ENCODE measurements around the gene BCL7C.
A peak's percentile ranks its signal among the peaks of the same experiment; 100 is the strongest.
"Not testable (repeated sequence)": the region's sequence is repeated elsewhere in the genome, so short reads cannot be mapped to it uniquely, and the experiment has no call there.

The BCL7C gene

DNA sequence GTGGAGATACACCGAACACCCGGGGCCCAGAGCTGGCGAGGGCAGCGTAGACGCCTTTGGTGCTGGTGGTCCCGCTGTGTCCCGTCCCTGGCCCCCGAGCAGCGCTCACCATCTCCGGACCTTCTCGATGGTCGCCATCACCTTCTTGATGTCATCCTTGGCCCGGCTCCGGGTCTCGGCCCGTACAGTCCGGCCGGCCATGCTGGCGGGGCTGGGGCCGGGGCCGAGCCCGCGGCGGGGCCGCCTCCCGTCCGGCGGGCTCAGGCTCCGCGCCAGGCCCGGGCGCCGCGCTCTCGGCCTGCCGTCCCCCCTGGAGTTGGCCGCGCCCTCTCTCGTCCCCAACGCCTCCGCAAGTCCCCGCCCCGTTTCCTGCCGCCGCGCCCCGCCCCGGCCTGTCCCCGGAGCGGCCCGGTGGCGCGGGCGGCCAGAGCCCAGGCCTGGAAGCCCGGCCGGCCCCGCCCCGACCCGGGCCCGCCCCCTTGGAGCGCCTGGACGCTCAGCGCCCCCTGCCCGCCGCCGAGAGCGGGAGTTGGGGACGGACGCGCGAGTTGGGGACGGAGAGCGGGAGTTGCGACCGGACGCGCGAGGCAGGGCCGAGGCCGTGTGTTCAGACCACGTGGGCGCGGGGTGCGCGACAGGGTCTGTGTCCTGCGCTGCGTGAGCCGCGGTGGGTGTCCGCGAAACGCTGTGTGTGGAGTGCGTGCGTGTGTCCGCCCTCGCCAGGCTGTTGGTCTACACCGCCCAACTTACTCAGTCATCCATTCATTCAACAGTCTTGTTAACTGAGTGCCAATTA lies at the start of gene BCL7C:
BCL7C (minus strand) TSS at position 334 of the 796 bp plus-strand sequence; CDS start at position 201, 133 bp downstream.
- Histone ChIP-seq H3K4me1 (ENCODE audit: insufficient read depth, low read length) (peaks cover 27% of the 10 kb centered on the region), H3K36me3 (ENCODE audit: insufficient read depth, low read length) (peaks cover 14% of the 10 kb centered on the region), H3K9me3 (ENCODE audit: low read length) (no peaks in the 10 kb centered on the region), H3K4me3 (ENCODE audit: low read length) (peak within 1 kb of the TSS; percentile 66), H2AFZ (ENCODE audit: low read depth, low read length) (peak within 1 kb of the TSS; percentile 38), H3K27me3 (ENCODE audit: insufficient read depth, low read length) (no peaks in the 10 kb centered on the region)

DNA sequence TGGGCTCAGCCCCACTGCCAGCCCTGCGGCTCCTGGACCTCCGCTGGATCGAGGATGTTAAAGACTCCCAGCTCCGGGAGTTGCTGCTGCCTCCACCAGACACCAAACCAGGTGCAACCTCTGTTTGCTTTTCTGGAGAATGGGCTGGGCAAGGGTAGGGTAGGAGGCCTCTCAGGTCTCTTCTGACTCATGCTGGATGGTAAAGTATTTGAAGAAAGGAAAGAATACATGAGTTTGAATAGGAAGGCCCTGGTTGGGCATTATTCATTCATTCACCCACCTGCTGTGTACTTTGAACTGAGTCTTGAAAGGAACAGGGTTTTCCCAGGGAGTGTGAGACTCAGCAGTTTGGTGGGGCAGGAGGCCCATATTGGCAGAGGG lies 48.5 kb upstream of the BCL7C start:
- H3K4me1 ChIP-seq (ENCODE audit: insufficient read depth, low read length): peaks cover 18% of the 10 kb centered on the region
- H3K36me3 ChIP-seq (ENCODE audit: insufficient read depth, low read length): peaks cover 43% of the 10 kb centered on the region
- no peak overlapping the region for H2AFZ ChIP-seq (ENCODE audit: low read depth, low read length)
- no peaks in the 10 kb centered on the region for H3K27me3 ChIP-seq (ENCODE audit: insufficient read depth, low read length)
- no peak overlapping the region for H3K4me3 ChIP-seq (ENCODE audit: low read length)
- peaks cover 2% of the 10 kb centered on the region for H3K9me3 ChIP-seq (ENCODE audit: low read length)

DNA sequence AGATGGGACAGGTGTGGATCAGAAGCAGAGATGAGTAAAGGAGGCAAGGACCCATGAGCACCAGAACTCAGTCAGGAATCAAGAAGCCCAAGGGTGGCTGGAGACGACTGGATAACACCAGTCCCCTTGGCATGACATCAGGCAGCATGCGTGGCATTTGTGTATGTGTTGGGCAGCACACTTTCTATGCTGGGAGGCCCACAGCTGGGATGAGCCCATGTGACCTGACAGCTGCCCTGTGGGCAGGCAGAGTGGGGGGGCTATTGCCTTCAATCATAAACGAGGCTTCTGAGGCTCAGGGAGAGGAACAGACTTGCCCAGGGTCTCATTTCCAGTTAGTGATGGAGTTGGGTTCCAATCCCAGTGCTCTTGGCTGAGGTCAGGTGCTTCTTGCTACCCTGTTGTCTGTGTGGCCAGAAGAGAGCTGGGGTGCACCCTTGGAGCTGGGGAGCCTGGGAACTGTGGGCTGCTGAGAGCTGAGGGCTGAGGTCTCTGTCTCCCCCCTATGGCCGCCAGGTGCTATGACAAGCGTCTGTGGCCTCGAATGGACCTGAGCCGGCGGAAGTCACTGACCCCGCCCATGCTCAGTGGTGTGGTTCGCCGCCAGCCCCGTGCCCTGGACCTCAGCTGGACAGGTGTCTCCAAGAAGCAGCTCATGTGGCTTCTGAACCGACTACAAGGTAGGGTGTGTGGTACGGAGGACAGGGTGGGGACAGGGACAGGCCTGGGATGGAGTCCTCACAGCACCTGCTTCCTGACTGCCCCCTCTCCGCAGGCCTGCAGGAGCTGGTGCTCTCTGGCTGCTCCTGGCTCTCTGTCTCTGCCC lies 47.9 kb upstream of the BCL7C start:
- H3K36me3 ChIP-seq (ENCODE audit: insufficient read depth, low read length): peaks cover 46% of the 10 kb centered on the region
- peaks cover 2% of the 10 kb centered on the region for H3K9me3 ChIP-seq (ENCODE audit: low read length)
- no peak overlapping the region for H3K4me3 ChIP-seq (ENCODE audit: low read length)
- H2AFZ ChIP-seq (ENCODE audit: low read depth, low read length): no peak overlapping the region
- no peaks in the 10 kb centered on the region for H3K27me3 ChIP-seq (ENCODE audit: insufficient read depth, low read length)
- peaks cover 12% of the 10 kb centered on the region for H3K4me1 ChIP-seq (ENCODE audit: insufficient read depth, low read length)

DNA sequence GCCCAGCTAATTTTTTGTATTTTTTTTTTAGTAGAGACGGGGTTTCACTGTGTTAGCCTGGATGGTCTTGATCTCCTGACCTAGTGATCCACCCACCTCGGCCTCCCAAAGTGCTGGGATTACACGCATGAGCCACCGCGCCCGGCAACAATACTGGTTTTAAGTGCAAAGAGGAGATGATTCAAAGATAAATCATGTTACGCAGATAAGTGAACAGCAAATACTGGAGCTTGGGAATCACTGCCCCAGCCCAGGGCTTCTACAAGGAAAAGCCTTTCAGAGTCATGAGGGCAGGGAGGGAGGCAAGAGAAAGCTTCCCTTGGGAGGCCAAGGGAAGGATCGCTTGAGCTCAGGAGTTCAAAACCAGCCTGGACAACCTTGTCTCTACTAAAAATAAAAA lies 45.7 kb upstream of the BCL7C start:
- not testable (repeated sequence) for H2AFZ ChIP-seq (ENCODE audit: low read depth, low read length); H3K9me3 ChIP-seq (ENCODE audit: low read length); H3K4me3 ChIP-seq (ENCODE audit: low read length); H3K27me3 ChIP-seq (ENCODE audit: insufficient read depth, low read length); H3K4me1 ChIP-seq (ENCODE audit: insufficient read depth, low read length)
- H3K36me3 ChIP-seq (ENCODE audit: insufficient read depth, low read length): peaks cover 54% of the 10 kb centered on the region

- Histone ChIP-seq H3K4me3 (ENCODE audit: low read length) (no peak overlapping the region), H3K27me3 (ENCODE audit: insufficient read depth, low read length) (no peaks in the 10 kb centered on the region), H2AFZ (ENCODE audit: low read depth, low read length) (no peak overlapping the region), H3K36me3 (ENCODE audit: insufficient read depth, low read length) (peaks cover 46% of the 10 kb centered on the region), H3K9me3 (ENCODE audit: low read length) (no peaks in the 10 kb centered on the region), H3K4me1 (ENCODE audit: insufficient read depth, low read length) (peaks cover 8% of the 10 kb centered on the region)
These were observed 43.8 kb upstream of the BCL7C start for GRCh38 chr16:30937692-30938091.

GRCh38 chr16:30934827-30935557 lies 41.1 kb upstream of the BCL7C start:
- H3K27me3 ChIP-seq (ENCODE audit: insufficient read depth, low read length): no peaks in the 10 kb centered on the region
- H3K4me3 ChIP-seq (ENCODE audit: low read length): no peak overlapping the region
- H3K9me3 ChIP-seq (ENCODE audit: low read length): no peaks in the 10 kb centered on the region
- H3K4me1 ChIP-seq (ENCODE audit: insufficient read depth, low read length): no peaks in the 10 kb centered on the region
- no peak overlapping the region for H2AFZ ChIP-seq (ENCODE audit: low read depth, low read length)
- H3K36me3 ChIP-seq (ENCODE audit: insufficient read depth, low read length): peaks cover 60% of the 10 kb centered on the region

DNA sequence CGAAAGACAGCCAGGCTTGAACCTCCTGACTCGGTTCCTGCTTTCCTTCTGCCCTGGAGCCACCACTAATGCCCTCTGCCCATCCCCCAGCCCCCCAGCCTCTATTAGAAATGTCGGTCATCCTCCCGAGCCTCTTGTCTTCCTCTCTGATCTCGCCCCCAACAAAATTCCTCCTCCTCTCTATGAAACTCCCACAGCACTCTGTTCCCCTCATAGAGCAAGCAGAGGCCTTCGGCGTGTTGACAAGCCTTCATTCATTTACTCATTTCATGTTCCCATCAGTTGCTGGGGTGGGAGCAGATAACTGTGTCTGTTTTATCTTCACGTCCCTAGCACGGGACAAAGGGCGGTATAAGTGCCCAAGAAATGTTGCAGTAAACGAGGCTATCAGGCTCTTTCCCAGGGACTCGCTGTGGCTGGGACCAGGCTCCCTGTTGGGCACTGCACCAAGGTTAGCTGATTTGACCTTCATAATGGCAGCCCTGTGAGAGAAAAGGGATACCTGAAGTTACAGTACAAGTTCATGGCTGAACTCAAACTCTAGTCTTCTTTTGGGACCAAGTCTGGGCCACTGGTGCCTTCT lies 37.3 kb upstream of the BCL7C start:
- H3K9me3 ChIP-seq (ENCODE audit: low read length): no peaks in the 10 kb centered on the region
- no peak overlapping the region for H3K4me3 ChIP-seq (ENCODE audit: low read length)
- no peaks in the 10 kb centered on the region for H3K27me3 ChIP-seq (ENCODE audit: insufficient read depth, low read length)
- peaks cover 69% of the 10 kb centered on the region for H3K36me3 ChIP-seq (ENCODE audit: insufficient read depth, low read length)
- peaks cover under 1% of the 10 kb centered on the region for H3K4me1 ChIP-seq (ENCODE audit: insufficient read depth, low read length)
- H2AFZ ChIP-seq (ENCODE audit: low read depth, low read length): no peak overlapping the region

GRCh38 chr16:30930160-30930571 lies 36.3 kb upstream of the BCL7C start:
- Histone ChIP-seq H3K9me3 (ENCODE audit: low read length) (no peaks in the 10 kb centered on the region), H3K4me1 (ENCODE audit: insufficient read depth, low read length) (peaks cover 10% of the 10 kb centered on the region), H3K36me3 (ENCODE audit: insufficient read depth, low read length) (peaks cover 64% of the 10 kb centered on the region)

GRCh38 chr16:30929167-30929566 lies 35.3 kb upstream of the BCL7C start:
- Histone ChIP-seq H3K4me1 (ENCODE audit: insufficient read depth, low read length) (peaks cover 18% of the 10 kb centered on the region), H3K36me3 (ENCODE audit: insufficient read depth, low read length) (peaks cover 57% of the 10 kb centered on the region), H3K27me3 (ENCODE audit: insufficient read depth, low read length) (no peaks in the 10 kb centered on the region), H2AFZ (ENCODE audit: low read depth, low read length) (no peak overlapping the region), H3K4me3 (ENCODE audit: low read length) (no peak overlapping the region), H3K9me3 (ENCODE audit: low read length) (no peaks in the 10 kb centered on the region)

More at GRCh38 chr16:30930160-30930571, 36.3 kb upstream of the BCL7C start:
- Histone ChIP-seq H3K27me3 (ENCODE audit: insufficient read depth, low read length) (no peaks in the 10 kb centered on the region), H2AFZ (ENCODE audit: low read depth, low read length) (no peak overlapping the region), H3K4me3 (ENCODE audit: low read length) (no peak overlapping the region)

- no peaks in the 10 kb centered on the region for H3K27me3 ChIP-seq (ENCODE audit: insufficient read depth, low read length)
- H2AFZ ChIP-seq (ENCODE audit: low read depth, low read length): no peak overlapping the region
- no peak overlapping the region for H3K4me3 ChIP-seq (ENCODE audit: low read length)
- H3K4me1 ChIP-seq (ENCODE audit: insufficient read depth, low read length): peaks cover 18% of the 10 kb centered on the region
- H3K9me3 ChIP-seq (ENCODE audit: low read length): no peaks in the 10 kb centered on the region
- H3K36me3 ChIP-seq (ENCODE audit: insufficient read depth, low read length): peaks cover 54% of the 10 kb centered on the region
These were observed 34.5 kb upstream of the BCL7C start for GRCh38 chr16:30928390-30928789.

- Histone ChIP-seq H3K36me3 (ENCODE audit: insufficient read depth, low read length) (peaks cover 54% of the 10 kb centered on the region), H3K4me1 (ENCODE audit: insufficient read depth, low read length) (peaks cover 18% of the 10 kb centered on the region), H3K9me3 (ENCODE audit: low read length) (no peaks in the 10 kb centered on the region), H3K27me3 (ENCODE audit: insufficient read depth, low read length) (no peaks in the 10 kb centered on the region), H2AFZ (ENCODE audit: low read depth, low read length) (no peak overlapping the region), H3K4me3 (ENCODE audit: low read length) (no peak overlapping the region)
These were observed 34.0 kb upstream of the BCL7C start for GRCh38 chr16:30927789-30928378.

GRCh38 chr16:30926937-30927788 lies 33.3 kb upstream of the BCL7C start:
- peaks cover 18% of the 10 kb centered on the region for H3K4me1 ChIP-seq (ENCODE audit: insufficient read depth, low read length)
- peaks cover 49% of the 10 kb centered on the region for H3K36me3 ChIP-seq (ENCODE audit: insufficient read depth, low read length)
- no peaks in the 10 kb centered on the region for H3K27me3 ChIP-seq (ENCODE audit: insufficient read depth, low read length)
- no peak overlapping the region for H2AFZ ChIP-seq (ENCODE audit: low read depth, low read length)
- H3K4me3 ChIP-seq (ENCODE audit: low read length): no peak overlapping the region
- H3K9me3 ChIP-seq (ENCODE audit: low read length): no peaks in the 10 kb centered on the region
